ENCODE results near the gene MYO7B.

GRCh38 chr2:127681976-127682857 is 146.7 kb downstream of the MYO7B start:
- TF ChIP-seq EZH2 (IDR thresholded peaks at IDR 0.05; ENCODE audit: low read length, missing control alignments): no peak
- TF ChIP-seq CTCF (conservative IDR thresholded peaks at IDR 0.05 in 1 of 2, IDR thresholded peaks at IDR 0.05 in 1 of 2; ENCODE audit: low read depth in 1 of 2, low read length in 2 of 2): no peak
